ENCODE results near the gene GPR15.

GPR15 gene

DNA sequence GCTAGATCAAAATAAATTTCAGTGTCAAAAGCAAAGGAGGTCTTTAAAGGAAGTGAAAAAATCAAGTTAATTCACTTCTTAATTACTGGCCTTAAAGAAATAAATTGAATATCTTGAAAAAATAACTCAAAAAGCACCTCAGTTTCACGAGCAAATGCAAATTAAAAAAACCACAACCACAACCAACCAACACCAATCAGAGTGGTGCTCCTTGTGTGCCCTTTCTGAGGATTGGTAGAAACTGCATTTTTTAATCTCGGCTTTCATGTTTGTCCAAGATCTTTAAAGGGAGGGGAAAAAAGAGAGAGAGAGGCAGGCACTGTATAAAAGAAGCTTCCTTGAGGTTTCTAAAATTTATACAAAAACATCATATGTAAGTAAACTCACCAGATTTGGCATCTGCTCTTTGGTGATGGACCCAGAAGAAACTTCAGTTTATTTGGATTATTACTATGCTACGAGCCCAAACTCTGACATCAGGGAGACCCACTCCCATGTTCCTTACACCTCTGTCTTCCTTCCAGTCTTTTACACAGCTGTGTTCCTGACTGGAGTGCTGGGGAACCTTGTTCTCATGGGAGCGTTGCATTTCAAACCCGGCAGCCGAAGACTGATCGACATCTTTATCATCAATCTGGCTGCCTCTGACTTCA, at the start of gene GPR15:
TSS of gene GPR15 (plus strand) at position 357 of the 653 bp plus-strand sequence. CDS start at position 413, 56 bp downstream.
- no peak for DNase-seq

GRCh38 chr3:98482717-98483482, 48.9 kb upstream of the GPR15 start:
- no peak for DNase-seq

GRCh38 chr3:98483626-98484025, 48.2 kb upstream of the GPR15 start:
- no peak for DNase-seq

- DNase-seq = no peak
These were observed 34.4 kb upstream of the GPR15 start, which contains the start of gene OR5K2 for GRCh38 chr3:98497381-98497780. OR5K2 (plus strand) TSS chr3:98497681; CDS start chr3:98497681, 0 bp downstream.

DNA sequence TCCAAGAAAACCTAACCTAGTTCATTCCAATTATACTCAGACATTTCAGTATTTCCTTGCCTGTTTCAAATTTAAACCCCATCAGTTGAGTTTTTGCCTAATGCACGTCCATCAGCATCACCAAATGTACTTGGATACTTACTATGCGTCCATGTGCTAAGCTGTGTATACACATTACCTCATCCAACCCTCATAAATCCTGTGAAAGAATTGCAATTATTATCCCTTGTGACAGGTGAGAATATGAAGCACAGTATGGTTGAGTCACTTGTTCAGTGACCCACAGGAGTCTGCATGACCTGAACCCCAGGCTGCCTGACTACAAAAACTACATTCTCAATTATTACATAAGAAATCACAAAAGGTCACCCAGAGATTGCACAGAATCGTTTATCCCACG, 31.8 kb upstream of the GPR15 start:
- no peak for DNase-seq

- no peak for DNase-seq
These were observed 30.5 kb upstream of the GPR15 start for GRCh38 chr3:98501270-98501669.

GRCh38 chr3:98501863-98502576, 29.8 kb upstream of the GPR15 start:
- no peak for DNase-seq

- DNase-seq = no peak
These were observed 27.2 kb upstream of the GPR15 start for GRCh38 chr3:98504539-98504938.

DNA sequence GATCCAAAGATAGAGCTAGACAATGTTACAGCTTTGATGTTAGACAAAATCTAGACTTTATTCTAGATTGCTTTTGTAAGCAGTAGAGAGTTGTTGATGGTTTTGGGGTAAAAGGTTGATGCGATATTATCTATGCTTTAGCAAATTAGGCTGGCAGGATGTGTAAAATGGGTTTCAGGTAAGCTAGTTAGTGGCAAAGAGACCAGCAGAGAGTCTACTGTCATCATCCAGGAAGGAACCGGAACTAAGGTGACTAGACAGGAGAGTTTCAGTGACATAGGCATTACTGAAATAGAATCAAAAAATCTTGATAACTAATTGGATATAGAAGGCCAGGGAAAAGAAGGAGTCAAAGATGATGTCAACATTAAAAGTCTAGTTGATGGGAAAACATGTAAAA, 23.2 kb upstream of the GPR15 start:
- DNase-seq = no peak

DNA sequence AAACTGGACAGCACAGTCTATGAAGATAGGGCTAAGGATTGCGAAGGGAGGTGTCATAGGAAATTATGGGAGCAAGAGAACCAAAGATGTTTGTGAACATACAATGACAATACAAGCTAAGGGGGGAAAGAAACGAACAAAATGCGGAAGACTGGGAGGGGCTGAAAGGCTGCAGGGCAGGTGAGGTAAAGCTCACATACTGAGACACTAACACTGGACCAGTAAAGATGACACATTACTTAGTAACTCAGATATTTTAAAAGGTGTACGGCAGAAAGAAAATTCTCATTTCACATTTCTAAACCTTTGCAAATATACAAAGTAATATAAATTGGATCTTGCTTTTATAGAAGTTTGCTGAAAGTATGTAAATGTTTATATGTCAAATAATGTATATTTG, 19.2 kb upstream of the GPR15 start:
- DNase-seq = no peak

- no peak for DNase-seq
These were observed 18.7 kb upstream of the GPR15 start for GRCh38 chr3:98513091-98513511.

GRCh38 chr3:98513736-98514135, 18.0 kb upstream of the GPR15 start:
- DNase-seq = no peak

- no peak for DNase-seq
These were observed 16.8 kb upstream of the GPR15 start for GRCh38 chr3:98514948-98515347.

- DNase-seq = no peak
These were observed 13.0 kb upstream of the GPR15 start for GRCh38 chr3:98518816-98519215.

- DNase-seq = no peak
These were observed 12.4 kb upstream of the GPR15 start for GRCh38 chr3:98519351-98519750.

DNA sequence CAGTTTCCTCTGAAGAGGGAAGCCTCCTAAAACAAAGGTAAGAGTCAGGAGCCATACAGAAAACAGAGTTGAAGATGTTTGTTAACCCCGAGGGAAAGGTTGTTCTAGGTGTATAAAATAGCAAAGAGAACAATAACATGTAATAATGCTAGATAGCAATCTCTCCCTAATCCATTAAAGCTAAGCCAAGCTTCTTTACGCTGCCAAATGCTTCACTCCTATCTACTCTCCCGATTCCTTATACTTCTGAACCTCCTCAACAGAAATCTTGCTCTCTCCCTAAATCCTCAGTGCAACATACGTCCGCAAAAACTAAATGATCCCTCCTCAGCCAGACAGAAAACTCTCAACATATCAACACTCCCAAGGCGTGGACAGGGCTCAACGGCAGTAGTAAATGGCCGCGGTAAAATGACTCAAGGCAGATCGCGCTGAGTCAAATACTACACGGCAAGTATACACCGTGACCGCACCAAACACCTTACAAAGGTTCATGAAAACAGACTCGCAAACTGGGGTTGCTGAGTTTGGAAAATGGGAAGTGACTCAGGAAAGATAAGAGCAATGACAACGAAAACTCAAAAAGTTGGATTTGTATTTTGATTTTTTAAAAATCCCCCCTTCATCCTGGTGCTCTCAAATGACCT, 9.8 kb upstream of the GPR15 start:
- DNase-seq = peak; percentile 80

GRCh38 chr3:98522544-98523281, 9.1 kb upstream of the GPR15 start, which contains the start of gene CLDND1:
CLDND1 (minus strand) TSS chr3:98522902; CDS start chr3:98521424, 1,478 bp downstream.
- DNase-seq = peak; percentile 98

DNA sequence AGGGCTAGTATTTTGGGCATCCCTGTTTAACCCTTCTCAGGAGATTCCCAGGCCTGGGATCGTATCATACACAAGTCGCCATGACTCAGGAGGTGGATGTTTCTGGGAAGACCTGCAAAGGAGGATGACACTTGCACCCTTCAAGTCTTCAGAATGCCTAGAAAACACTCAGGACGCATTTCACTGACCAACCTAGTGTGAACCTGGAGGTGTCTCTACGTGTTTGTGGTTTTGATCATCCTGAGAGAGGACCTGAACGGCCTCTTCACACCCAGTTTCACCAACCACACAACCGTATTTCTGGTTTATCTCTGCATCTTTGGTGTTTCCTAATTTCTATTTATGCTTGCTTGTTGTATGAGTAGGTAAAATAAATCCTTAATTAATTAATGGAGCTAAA, 6.3 kb upstream of the GPR15 start:
- DNase-seq = peak; percentile 75

GRCh38 chr3:98528474-98529346, 3.1 kb upstream of the GPR15 start:
- DNase-seq = no peak

- DNase-seq = no peak
These were observed 1.8 kb upstream of the GPR15 start for GRCh38 chr3:98529856-98530459.

DNA sequence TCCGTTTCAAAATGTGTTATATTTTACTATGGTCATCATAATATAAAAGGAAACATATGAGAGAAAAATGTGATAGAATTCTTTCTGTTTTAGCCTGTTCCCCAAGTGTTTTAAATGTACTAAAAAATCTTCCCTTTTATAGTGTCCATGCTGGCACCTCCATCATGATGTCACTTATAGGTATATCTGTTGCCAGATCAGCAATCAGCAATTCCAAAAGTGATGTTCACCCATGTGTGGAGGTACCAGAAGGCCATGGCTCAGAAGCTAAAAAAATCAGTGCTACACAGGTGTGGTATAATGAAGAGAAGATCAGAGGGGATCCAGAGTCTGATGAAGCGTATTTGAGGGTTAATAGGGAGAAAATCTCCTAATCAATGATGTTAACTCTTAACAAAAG, 1.1 kb upstream of the GPR15 start:
- no peak for DNase-seq

All from activated CD4-positive, alpha-beta T cell treated with anti-CD3 and anti-CD28 coated beads, Interleukin-2, amount 50 U/mL, for 16 hours (primary cell).